Astrocyte of the cerebellum (primary cell): Measurements from ENCODE around the gene EMX1.

Experiments used
- DNase-seq: peaks from one replicate; pipeline ENCODE4 v3.0.0-alpha.2; 2011; ENCODE audit warnings: low read depth
- H3K4me3 ChIP-seq: 2 replicates; pipeline ENCODE4 v1.5.1; 2011; ENCODE audit warnings: mild to moderate bottlenecking, low read depth, low read length, moderate library complexity
- in situ Hi-C: cut with HindIII; loops from 2 replicates; pipeline ENCODE4 v1.10.0; 2017; ENCODE audit warnings: low sequenced_read_pairs
- TF ChIP-seq, protein P1 (sequence below): IDR thresholded peaks from 2 replicates; pipeline ENCODE4 v1.5.1; 2012; ENCODE audit warnings: low read length, low read depth, moderate library complexity, mild to moderate bottlenecking; ENCODE audit errors: missing control alignments

Gene EMX1

DNA sequence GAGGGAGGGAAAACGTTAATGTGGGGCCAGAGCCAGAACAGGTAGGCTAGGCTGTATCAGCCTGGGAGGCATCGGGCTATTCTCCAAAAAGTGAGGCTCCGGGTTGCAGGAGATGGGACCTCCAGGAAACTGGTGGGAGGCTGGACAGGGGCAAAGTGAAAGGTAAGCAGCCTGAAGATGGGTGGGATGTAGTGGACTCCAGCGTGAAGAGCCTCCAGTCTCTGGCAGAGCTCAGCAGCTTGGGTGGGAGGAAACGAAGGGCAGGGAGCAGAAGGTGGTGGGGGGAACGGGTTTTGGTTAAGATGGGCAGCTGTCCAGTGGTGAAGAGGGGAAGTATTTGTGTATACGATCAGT is 3.1 kb upstream of the EMX1 start:
- no peak overlapping the region for H3K4me3 ChIP-seq
- in situ Hi-C loops = no loop called here
- TF ChIP-seq, protein P1, sequence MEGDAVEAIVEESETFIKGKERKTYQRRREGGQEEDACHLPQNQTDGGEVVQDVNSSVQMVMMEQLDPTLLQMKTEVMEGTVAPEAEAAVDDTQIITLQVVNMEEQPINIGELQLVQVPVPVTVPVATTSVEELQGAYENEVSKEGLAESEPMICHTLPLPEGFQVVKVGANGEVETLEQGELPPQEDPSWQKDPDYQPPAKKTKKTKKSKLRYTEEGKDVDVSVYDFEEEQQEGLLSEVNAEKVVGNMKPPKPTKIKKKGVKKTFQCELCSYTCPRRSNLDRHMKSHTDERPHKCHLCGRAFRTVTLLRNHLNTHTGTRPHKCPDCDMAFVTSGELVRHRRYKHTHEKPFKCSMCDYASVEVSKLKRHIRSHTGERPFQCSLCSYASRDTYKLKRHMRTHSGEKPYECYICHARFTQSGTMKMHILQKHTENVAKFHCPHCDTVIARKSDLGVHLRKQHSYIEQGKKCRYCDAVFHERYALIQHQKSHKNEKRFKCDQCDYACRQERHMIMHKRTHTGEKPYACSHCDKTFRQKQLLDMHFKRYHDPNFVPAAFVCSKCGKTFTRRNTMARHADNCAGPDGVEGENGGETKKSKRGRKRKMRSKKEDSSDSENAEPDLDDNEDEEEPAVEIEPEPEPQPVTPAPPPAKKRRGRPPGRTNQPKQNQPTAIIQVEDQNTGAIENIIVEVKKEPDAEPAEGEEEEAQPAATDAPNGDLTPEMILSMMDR = no peak
- no peak for DNase-seq

- in situ Hi-C loops = no loop called here
- H3K4me3 ChIP-seq = no peak overlapping the region
- TF ChIP-seq, protein P1 = no peak
- DNase-seq = no peak
Measured at GRCh38 chr2:72914589-72915319, 2.6 kb upstream of the EMX1 start.

- in situ Hi-C loops = no loop called here
- no peak for DNase-seq
Measured at GRCh38 chr2:72915320-72915906, 1.9 kb upstream of the EMX1 start.

DNA sequence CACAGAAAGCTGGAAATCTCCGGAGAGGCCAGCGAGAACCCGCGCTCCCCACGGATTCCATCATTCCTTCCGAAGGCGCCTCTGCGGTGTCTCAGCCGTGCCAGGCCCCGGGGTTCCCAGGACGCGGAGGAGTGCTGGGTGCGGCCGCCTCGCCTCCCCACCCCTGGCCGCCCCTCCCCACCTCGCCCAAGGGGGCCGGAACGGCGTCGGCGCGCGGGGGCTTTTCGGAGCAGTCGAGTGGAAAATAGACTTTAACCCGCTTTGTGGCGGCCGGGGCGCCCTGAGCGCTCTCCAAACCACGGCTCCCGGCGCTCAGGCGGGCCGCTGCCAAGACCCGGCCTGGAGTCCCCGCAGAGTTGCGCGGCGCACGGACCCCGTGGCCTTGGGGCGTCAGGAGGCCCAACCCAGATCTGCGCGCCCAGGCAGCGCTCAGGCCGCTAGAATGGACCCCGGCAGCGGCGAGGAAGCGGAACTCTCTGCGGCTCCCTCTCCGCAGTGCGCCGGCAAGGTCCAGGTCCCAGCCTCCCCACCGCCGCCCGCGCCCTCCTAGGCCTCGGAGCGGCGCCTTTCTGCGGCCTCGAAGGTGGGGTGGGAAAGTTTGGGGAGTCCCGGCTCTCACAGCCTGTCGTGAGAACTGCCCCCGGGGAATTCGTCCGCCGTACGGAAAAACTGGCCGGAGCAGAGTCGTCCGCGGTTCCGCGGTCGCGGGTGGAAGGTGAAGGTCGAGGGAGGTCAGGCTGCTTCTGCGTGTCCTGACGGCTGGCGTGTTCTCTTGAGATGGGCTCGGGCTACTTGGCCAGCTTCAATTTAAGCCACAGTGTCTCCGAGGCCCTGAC is 1.2 kb upstream of the EMX1 start:
- in situ Hi-C loops = no loop called here
- H3K4me3 ChIP-seq = peak overlapping the region; percentile 7
- TF ChIP-seq, protein P1 = no peak
- no peak for DNase-seq

More at GRCh38 chr2:72915320-72915906, 1.9 kb upstream of the EMX1 start:
- no peak overlapping the region for H3K4me3 ChIP-seq
- TF ChIP-seq, protein P1 = no peak

DNA sequence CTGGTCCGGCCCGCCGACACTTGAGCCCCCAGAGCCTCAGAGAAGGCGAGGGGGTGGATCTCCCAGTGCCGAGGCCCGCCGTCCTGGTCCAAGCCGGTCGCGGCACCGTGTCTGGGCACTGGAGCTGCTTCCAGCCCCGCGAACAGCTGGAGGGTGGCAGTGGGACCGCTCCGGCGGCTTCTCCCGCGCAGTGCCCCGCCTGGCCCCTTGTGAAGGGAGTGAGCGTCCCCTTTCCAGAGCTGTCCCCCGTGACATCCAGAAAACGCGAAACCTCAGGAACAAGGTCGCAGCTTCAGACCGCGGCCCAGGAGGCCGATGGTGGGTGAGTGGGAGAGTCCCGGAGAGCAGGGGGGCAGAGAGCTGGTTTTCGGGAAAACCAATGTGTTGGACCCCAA is 579 bp upstream of the EMX1 start:
- H3K4me3 ChIP-seq = no peak overlapping the region
- in situ Hi-C loops = no loop called here
- no peak for DNase-seq
- TF ChIP-seq, protein P1 = no peak

DNA sequence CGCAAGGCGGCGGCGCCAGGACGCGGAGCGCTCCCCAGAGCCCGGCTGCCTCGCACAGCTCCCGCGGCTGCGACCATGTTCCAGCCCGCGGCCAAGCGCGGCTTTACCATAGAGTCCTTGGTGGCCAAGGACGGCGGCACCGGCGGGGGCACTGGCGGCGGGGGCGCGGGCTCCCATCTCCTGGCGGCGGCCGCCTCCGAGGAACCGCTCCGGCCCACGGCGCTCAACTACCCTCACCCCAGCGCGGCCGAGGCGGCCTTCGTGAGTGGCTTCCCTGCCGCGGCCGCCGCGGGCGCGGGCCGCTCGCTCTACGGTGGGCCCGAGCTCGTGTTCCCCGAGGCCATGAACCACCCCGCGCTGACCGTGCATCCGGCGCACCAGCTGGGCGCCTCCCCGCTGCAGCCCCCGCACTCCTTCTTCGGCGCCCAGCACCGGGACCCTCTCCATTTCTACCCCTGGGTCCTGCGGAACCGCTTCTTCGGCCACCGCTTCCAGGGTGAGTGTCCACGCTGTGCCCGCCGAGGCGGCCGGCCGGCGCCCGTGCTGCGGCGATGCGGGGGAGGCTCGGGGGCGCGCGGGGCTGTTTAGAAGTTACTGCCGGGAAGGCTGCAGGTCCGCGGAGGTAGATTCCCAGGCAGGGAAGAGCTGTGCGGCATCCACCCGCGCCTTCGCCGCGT is 696 bp downstream of the EMX1 start:
- DNase-seq = no peak
- no peak overlapping the region for H3K4me3 ChIP-seq
- in situ Hi-C loops = no loop called here
- TF ChIP-seq, protein P1 = no peak
